Measurements from ENCODE around the gene CABP7.

Gene CABP7

GRCh38 chr22:29719899-29720645 is at the start of gene CABP7:
Gene CABP7 (plus strand): TSS chr22:29720003. CDS start chr22:29720425, 422 bp downstream.
- no peak for FAIRE-seq

GRCh38 chr22:29670626-29671025 is 49.2 kb upstream of the CABP7 start:
- FAIRE-seq: no peak

GRCh38 chr22:29673361-29674066 is 46.3 kb upstream of the CABP7 start:
- FAIRE-seq: no peak

GRCh38 chr22:29674121-29674520 is 45.7 kb upstream of the CABP7 start:
- no peak for FAIRE-seq

DNA sequence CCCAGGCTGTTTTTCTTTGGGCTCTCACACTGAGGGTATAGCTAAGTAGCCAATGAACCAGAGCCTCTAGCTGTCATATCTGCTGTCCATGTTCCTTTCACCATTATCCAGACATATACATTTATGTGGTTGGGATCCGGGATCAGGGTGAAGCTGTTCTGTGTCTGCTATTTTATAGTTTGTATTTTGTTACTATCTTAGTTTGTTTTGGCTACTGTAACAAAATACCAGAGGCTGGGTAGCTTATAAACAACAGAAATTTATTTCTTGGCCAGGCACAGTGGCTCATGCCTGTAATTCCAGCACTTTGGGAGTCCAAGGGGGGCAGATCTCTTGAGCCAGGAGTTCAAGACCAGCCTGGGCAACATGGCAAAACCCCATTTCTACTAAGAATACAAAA is 40.5 kb upstream of the CABP7 start:
- no peak for FAIRE-seq

DNA sequence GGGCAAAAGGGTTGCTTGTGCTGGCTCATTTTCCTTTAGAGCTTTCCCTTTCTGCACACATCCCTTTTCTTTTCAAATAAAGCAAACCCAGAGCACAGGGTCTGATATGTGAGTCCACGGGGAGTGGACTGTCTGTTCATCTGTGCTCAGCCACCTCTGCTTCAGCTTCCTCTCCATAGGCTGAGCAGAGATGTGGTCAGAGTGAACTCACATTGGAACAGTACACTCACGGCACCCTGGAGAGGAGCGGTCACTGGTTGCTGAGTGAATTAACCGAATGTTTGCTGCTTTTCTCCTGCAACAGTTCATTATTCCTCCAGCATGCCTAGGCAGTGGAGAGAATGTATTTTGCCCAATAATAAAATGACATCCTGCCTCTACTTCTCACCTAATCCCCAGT is 36.3 kb upstream of the CABP7 start:
- FAIRE-seq: no peak

DNA sequence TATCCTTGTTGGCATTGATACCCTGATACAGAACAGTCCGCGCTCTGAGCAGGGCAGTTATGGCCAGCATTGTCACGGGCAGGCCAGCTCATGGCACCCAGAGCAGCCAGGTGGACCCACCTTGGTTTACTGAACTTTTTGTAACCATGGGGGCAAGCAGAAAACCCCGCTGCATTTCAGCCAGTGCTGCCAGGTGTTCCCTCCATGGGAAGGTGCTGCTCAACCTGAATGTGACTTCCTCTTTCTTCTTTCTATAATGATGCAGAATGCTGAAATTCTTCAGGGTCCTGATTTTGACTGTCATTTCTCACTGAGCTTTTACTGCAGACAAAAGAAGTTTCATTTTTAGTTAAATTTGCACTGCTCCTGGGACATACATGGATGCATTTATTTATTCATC is 35.6 kb upstream of the CABP7 start:
- FAIRE-seq: no peak

DNA sequence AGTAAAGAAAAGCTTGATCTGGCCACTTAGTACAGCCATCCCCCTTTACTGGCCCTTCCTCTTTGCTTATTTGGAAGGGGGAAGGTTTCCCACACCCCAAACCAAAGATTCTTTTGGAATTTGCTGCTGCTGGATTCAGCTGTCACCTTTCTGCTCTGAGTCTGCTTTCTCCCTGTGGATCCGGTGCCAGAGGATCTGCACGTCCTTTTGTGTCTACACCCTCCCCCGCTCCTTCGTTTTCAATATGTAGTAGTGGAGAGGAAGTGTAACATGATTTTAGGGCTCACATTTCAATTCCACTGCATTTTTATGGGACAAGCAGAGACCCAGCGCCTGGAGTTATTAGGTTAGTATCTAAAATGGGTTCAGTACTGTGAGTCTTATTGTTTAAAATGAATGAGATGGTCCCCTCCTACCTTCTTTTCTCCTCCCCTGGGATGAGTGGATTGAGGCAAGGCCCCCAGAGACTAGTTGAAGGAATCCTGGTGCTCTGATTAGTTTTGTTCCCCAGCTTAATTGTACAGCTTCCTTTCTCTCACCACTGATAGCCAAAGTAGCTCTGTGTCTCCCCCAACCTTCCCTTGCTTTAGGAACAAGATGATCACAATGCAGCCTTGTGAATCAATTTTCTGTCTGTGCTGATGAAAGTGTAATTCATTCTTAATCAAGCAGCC is 30.5 kb upstream of the CABP7 start:
- no peak for FAIRE-seq

- FAIRE-seq: no peak
These were observed 30.0 kb upstream of the CABP7 start for GRCh38 chr22:29689880-29690213.

- FAIRE-seq: no peak
These were observed 29.3 kb upstream of the CABP7 start for GRCh38 chr22:29690476-29690875.

DNA sequence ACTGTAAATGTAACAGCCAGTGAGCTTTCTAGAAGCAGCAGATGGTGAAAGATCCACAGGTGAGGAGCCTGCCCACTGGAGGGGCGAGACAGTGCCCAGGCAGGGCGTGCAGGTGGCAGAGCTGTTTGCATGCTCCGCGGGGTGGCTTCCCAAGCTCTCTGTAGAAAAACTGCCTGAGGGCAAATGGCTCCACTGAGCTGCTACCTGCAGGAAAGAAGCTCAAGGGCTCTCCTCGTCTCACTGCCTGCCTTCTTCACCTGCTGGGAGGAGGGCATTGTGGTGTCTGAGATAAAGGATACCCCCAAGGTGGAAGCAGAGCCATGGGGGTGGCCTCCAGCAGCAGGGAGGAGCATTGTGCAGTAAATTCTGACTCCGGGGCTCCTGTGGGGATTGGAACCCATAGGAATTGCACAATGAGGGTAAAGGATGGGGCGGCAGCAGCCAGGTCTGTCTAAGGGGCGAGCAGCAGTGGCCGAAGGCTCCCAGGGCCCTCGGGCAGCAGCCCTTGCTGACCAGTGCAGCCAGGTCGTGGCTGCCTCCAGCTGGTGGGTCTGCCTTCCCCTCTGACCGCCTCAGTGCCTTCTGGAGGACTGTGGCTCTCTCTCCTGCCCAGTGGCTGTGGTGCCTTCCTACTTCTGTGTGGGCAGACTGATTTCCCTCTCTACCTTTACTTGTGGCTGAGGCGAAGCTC is 28.0 kb upstream of the CABP7 start:
- no peak for FAIRE-seq

DNA sequence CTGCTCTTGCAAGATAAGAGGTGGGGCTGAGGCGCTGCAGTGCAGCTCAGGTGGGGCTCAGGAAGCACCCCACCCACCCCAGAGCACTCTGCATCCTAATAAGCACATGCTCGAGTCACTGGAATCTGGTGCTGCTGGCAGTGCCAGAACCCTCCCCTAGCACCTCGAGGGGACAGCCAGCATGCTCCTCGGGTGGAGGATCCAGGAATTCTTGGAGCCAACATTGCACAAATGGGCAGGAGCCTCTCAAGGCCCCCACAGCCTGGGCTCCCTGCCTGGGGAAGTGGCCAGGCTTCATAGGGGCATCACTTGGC is 27.5 kb upstream of the CABP7 start:
- FAIRE-seq: no peak

GRCh38 chr22:29693161-29693560 is 26.6 kb upstream of the CABP7 start:
- FAIRE-seq: no peak

- FAIRE-seq: no peak
These were observed 26.1 kb upstream of the CABP7 start for GRCh38 chr22:29693671-29694070.

DNA sequence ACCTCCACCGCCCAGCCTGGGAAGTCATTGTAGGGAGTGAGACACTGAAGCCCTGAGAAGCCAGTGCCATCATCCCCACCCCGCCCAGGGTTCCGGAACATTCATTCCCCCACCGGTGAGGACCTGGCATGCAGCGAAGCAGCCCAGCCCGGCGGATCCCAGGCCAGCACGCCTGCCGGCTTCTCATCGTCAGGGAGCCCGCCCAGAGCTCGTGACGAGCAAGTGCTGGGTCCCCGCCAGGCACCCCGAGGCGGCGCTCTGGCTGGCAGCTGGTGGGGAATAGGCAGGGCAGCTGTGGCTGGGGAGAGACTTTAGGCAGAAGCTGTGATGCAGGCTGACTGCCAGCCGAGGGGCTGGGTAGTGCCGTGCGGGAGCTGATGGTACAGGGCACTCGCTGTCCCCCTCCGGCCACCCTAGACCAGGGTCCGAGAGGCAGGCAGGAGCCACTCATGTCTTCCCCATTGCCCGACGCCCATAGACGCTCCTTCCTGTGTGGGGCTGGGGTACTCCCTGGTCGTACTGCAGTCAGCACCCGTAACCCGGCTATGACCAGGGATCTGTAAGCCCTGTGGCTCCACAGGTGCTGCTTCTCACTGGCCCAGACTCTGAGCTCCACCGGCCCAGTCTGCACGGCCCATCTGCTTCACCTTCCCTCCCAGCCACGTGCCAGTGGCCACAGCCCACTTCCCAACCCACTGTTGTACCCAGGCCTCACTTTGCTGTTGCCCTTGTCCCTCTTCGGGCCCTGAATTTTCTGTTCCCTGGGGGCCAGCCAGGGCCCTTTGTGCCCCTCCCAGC is 24.5 kb upstream of the CABP7 start:
- FAIRE-seq: no peak

GRCh38 chr22:29697853-29698598 is 21.8 kb upstream of the CABP7 start:
- FAIRE-seq: no peak

- FAIRE-seq: no peak
These were observed 19.4 kb upstream of the CABP7 start for GRCh38 chr22:29700206-29700899.

DNA sequence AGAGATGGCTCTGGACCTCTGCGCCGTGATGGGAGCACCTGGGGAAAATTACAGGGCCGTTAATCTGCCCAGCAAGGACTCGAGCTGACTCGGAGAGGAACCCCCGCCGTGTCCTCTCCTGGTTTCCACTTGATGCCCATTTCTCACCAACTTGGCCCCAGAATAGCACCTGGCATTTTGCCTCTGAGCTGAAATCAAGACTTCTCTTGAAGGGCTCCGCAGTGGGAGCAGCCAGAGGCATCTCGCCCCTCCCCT is 19.0 kb upstream of the CABP7 start:
- FAIRE-seq: no peak

DNA sequence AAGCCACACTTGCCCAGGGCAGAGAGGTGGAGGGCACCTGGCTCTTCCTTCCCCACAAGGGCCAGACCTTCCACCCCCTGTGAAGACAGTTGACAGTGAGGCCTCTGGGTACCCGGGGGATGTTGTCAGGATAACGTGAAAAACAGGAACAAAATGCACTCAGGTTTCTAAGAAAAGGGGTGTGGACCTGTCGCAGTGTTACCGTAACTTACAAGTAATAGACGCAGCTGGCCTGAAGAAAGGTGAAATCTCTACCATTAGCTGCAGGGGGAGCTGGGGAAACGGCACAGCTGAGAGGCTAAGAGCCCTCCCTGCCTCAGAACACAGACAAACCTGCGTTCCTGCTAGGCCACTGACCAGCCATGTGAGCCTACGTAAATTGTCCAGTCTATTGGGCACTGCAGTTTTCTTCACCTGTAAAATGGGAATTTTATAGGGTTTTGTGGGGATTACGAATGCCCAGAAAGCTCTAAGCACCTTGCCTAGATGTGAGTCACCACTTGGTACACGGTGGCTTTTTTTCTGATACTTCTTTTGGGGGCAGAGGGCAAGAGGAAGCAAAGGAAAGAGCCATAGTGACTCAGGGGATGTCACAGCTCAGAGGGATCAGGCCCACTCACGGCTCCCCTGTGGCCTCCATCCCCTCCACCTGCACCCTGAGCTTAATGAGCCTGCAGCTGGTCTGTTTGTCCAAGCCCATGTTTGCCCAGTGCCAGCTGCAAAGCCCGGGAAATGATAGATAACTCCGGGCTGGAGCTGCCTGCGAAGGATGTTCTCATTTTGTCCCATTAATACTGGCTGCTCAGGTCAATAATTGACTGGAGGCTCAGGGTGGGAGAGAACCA is 18.4 kb upstream of the CABP7 start:
- no peak for FAIRE-seq

DNA sequence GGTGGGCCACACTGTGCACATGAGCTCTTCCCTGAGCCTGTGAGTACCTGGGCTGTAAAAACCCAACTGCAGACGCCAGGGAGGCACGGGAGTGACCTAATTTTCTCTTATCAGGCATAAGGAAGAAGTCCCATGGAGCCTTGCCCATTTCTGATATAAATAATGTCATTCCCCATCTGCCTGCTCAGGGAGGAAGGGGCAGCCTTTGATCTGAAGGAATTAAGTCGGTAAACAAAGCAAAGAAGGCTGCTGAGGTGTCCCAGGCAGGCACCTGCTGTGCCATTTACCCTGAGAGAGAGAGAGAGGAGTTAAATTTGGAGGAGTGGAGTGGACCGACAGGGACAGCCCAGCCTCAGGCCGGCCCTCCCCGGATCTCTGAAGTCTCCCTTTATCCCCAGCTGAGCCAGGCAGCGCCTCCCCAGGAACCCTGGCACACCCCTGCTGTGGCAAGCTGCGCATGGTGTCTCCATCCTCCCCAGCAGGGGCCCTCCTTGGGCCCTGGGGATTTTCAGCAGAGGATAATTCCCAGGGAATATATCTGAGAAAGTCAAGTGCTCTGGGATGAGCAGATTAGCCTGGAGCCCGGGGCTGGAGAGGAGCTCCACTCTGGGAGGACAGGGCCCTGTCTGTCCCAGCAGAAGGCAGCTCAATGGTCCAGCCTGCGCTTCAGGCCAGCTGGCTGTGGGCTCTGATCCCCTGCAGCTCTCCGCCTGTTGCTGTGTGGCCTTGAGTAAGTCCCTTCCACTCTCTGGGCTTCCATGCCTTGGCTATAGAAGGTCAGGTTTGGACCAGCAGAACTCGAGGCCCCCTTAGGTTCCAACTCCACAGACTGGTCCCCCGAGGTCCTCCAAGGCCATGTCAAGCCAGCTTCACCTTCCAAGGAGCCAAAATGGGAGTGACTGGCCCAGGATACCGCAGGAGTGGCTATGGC is 17.5 kb upstream of the CABP7 start:
- no peak for FAIRE-seq

Measured in TTC549 (cell line).